GM19099 (cell line): ENCODE data around the gene MAPKAP1.

ENCODE experiments used
- POLR2A ChIP-seq: IDR thresholded peaks from 3 replicates; pipeline ENCODE4 v1.6.1; 2011; ENCODE audit warnings: low read depth; ENCODE audit not compliant: insufficient read length; ENCODE audit errors: extremely low read depth

MAPKAP1 gene

DNA sequence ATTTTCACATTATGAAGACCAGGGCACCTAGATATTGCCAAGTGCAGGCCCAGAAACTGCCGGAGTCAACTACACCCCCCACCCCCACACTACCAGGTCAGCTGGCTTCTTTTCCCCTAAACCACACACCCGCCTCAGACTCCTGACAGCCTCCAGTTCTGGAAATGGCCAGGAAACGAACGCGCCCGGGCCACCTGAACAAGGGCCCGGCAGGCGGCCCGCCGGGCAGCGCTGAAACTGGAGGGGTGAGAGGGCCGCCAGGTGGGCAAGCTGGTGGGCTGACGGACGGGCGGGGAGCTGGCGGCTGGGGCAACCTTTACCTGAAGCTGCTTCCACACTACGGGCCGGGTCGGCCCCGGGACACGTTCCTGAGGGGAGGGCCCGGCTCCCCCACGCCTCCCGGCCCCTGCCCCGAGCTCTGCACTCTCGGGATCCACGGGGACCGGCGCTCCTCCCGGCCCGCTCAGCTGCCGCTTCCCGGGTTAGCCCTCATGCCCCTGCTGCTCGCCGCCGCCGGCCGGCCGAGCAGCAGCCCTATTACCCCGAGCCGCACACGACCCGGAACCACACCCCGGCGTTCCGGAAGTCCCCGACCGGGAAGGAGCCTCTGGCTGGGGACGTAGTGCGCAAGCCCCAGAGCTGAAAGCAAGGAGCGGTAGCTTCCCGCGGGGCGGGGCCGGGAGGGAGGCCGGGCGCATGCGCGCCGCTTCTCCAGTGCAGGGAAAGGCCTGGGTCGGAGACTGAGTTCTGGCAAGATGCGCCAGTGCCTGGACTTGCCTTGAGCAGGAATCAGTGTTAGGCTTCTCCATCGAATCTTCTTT lies at the start of gene MAPKAP1:
TSS of gene MAPKAP1 (minus strand) at position 558 of the 821 bp plus-strand sequence. CDS start 34,634 bp downstream, outside the sequence.
- TF ChIP-seq POLR2A: peak; percentile 95

DNA sequence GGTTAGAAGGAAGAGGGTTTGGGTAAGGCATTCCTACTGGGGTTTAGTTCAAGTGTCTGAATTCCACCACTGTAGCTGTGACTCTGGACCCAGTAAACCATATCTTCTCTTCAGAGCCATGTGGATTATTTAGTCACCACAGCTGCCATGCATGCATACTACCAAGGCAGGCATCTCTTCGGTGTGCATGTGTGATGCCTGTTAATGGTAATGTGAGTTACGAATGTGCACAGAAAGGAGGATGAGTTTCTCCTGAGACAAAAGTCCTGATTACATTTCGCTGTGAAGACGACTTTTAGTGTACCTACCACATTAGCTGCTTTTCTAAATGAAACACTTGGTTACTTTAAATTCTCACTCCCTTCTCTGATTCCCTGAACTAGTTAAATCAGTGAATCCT lies 49.5 kb upstream of the MAPKAP1 start:
- no peak for TF ChIP-seq POLR2A

DNA sequence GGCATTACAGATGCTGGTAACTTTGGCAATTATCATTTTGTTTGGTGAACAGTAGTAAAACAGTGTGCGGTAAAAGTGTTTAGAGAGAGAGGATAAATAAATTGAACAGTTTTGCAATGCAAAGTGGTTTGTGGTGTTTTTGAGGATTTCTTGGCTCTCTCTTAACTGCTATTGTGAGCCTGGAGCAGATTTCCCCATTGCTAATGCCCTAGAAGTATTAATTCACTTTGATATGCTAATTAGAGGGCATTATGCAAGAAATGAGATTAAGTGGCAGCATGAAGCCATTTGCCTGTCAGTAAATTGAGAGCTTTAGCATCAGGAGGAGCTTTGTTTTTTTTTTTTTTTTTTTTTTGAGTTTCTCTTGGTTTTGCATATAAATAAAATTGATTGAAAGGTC lies 48.3 kb upstream of the MAPKAP1 start:
- TF ChIP-seq POLR2A: no peak

DNA sequence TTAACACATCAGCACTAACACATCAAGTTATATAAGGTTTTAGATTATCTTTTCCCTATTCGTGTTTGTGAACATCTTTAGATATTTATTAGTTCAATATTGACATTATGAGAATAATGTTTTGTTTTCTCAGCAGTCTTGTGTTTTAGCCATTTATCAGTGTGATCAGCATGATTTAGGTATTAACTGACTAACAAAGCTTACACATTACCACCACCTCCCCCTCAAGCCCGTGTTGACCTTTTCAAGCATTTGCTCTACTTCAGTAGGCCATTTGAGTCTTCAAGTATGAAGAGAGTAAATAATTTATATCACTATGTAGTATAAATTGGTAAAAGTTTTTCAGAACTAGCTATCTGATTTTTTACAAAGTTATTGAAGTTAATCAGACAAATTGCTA lies 47.1 kb upstream of the MAPKAP1 start:
- TF ChIP-seq POLR2A: no peak

DNA sequence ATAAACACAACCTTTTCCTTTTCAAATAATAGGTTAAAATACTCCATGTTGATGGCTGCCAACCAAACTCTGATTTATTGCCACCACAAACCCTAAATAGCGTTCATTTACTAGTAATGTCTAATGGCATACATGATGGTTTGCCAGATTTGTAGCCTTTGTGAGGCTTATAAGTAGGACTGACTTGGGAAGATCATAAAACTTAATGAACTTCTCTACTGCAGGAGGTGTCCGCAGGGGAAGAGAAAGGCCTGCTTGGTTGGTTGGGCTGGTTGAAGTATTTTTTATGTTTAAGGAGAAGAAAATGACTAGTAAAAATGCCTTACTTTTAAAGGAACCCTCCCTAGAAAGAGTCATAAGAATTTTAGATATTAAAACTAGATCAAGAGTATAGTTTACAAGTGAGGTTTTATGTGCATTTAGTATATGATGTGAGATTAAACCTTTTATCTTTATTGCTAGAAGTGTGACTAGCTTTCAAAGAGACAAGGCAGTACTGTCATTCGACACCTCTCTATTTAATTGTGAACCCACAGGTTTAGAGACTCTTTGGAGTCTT lies 45.1 kb upstream of the MAPKAP1 start:
- TF ChIP-seq POLR2A: no peak

DNA sequence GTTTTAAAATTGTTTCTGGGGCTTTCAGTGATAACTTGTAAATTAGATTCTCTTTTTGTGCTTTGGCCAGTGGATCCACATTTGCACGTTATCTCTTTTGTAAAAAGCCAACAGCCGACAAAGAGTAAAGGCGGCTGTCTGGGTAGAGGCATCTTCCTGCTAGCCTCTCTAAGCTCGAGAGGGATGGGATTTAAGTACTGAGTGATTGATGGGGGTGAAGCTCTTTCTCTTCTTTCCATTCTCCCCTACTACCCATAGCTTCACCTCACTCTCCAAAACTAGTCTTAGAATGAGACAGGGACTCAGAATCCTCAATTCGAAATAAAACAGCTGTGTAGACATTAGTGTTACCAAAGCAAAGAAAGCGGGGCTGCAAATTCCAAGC lies 43.6 kb upstream of the MAPKAP1 start:
- TF ChIP-seq POLR2A: no peak

DNA sequence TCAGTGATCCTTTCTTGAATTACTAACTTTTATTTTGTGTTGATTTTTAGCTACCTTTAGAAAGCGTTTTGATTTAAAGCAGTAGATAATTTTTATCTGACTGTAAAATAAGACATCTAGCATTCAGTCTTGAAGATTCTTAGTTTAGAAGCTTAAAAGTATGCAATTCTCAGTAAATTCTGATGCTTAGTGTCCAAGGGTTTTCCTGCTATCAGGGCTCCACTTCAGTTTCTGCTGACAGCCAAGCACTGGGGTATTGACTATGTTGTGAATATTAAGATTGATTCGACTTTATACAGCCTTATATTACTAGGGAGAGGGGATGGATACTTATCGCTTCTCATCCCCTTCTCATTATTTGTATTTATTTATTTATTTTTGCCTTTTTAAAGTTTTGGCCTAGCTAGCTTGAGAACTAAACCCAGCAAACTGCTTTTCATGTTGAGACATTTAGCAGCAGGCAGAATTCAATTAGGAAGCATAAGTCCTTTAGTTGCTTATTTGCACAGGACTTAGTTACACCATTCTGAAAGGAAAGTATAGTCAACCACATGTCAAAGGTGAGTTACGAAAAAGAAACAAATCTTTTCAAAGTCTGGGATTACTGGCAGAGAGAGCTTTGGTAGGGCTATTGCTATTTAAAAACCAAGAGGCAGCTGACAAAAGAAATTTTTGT lies 43.1 kb upstream of the MAPKAP1 start:
- TF ChIP-seq POLR2A: no peak

DNA sequence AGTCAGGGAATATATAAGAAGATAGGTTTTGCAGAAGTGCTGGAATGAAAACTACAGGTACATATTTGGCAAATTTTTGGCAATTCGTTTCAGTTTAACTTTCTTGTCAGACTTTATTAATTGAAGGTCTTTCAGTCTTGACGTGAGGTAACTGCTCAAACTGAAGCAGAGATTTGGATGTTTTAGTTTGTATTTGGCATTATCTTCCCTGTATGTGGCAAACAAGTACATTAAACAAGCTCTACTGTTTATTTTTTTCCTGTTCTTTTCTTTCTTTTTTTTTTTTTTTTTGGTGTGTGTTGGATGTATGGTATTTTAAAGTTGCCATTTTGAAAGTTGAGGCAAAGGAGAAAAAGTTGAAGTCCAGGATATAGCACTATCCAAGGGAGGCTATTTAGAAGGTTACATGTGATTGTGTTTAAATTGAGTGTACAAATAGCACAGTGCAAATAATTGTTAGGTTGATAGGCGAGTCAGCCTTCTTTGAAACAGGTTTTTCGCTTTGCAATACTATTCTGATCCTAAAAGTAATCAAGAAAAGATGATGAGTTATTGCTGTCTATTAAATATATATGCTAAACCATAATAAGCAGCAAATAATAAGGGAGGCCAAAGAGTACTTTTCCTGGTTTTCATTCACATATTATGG lies 42.4 kb upstream of the MAPKAP1 start:
- TF ChIP-seq POLR2A: no peak

DNA sequence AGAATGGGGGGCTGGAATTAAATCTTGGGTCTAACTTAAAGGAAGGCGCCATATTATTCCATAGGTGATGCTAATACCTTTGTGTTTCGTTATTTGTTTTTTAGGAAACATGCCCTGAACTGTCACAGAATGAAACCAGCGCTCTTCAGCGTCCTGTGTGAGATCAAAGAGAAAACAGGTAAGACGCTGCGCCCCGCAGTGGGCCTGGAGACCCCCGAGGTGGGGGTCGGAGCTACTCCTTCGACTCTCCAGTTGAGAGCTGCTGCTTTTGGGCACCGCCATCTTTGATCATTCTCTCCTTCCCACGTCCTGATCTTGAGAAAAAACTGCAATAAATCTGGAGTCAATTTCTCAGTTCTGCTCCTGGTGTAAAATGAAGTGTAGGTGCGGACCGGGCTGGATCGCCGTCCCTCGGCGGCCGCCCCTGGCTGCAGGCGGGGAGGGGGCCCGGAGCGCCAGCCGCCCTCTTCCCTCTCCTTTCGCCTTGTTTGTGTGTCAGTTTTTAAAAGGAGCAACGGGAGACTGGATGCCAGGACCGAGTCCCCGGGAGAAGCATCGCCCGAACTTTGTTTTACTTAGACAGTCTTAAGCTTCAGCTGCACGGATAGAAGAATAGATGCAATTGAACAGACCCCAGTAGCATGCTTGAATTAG lies 41.6 kb upstream of the MAPKAP1 start:
- TF ChIP-seq POLR2A: no peak

DNA sequence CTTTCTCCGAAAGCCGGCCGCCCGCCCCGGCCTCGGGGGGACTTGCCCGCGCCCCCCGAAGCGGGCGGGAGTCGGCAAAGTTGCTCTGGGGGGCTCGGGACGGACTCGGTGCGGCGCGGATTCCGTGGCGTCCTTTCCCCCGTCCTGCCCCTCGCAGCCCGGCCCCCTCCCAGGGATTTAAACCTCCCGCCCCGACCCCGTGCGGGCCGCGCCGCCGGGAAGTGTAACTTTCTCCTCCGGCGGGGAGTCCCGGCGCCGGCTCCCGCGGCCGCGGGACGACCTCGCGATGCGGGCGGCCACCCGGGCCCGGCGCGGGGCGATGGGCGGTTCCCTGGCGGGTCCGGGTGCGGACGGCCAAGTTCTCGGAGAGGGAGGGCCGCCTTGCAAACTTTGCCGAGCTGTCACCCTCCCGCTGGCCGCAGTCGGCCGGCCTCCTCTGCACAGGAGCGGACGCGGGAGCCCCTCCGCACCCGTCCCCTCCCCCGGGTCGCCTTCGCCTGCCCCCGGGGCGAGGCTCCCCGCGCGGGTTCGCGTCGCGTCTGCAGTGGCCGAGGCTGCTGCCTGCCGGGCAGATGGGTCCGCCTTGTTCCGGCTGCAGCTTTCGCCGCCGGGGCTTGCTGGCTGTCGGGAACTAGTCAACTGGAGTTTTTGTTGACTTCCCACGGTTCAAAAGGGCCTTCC lies 40.9 kb upstream of the MAPKAP1 start:
- TF ChIP-seq POLR2A: peak; percentile 30

DNA sequence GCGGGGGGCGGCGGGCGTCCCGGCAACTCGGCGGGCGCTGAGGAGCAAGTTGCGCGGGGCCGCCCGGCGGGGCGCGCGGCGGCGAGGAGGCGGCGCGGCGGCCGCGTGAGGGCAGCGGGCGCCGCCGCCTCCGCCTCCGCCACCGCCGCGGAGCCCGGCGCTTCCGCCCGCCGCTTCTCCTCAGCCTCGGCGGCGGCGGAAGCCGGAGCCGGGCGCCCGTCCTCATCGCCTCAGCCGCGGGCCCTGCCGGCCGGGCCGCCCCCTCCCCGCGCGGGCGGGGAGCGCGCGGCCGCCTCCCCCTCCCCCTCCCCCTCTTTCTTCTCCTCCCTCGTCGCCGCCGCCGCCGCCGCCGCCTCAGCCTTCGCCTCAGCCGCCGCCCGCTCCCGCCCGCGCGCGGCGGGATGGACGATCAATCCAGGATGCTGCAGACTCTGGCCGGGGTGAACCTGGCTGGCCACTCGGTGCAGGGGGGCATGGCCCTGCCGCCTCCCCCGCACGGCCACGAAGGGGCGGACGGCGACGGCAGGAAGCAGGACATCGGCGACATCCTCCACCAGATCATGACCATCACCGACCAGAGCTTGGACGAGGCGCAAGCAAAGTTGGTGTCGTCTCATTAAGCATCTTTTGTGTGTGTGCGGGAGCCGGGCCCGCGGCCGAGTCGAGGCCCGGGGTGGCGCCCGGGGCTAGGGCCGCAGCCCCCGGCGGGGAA lies 40.2 kb upstream of the MAPKAP1 start, which contains the start of gene PBX3:
TSS of gene PBX3 (plus strand) at position 321 of the 712 bp plus-strand sequence.
- peak; percentile 49 for TF ChIP-seq POLR2A

DNA sequence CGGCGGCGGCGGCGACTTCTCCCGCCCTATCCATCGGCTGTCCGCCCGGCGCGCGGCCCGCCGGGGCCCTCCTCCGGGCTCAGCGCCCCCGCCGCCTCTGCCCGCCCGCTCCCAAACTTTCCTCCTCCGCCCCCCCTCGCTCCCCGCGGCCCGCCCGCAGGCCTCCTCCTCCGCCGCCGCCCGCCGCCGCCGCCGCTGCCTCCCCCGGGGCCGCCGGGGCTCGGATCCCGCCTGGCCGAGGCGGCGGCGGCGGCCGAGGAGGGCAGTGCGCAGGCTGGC lies 39.7 kb upstream of the MAPKAP1 start:
- no peak for TF ChIP-seq POLR2A

DNA sequence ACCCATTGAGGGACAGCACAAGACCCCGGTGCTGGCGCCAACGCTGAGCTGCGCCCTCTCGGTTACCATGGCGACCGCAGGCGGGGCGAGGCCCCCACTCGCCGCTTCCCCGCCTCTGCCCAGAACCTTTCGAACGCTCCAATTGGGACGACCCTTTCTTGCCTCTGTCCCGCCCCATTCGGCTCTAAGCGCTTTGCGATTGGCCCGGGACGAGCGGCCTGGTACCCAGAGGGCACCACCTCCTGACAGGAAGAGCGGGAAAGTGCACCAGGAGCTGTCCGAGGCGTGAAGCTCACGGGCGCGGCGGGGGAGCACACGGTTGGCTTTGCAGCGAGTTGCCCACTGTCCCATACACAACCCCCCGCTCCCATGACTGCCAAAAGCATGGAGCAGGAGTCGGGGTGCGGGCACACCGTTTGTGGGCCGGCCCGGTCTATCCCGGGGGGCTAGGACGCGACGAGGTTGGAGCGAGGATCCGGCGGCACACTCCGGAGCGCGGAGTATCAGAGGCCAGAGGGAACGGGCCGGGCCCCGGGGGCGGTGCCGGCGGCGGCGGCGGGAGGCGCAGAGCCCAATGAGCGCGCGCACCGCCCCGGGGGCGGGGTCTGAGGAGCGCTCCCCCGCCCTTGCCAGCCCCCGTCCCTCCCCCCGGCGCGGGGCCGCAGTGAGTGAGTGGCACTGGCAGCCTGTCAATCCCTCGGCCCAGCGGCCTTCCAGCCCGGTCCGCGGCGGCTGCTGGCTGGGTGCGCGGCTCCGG lies 39.2 kb upstream of the MAPKAP1 start:
- TF ChIP-seq POLR2A: peak; percentile 82

DNA sequence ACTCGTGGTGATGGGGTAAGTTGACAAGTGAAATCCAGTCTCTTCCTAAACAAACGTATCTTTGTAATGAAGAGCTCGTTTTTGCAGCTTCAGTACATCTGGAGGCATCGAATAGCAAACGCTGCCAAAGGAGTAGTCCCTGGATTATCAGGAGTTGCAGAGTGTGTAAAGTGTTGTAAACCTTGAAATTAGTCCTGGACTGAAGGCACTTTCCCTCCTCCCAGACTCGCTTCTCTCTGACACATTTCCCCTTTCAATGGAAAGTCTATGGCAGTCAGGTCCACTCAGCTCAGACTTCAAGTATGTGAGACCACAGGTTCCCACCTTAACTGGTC lies 38.6 kb upstream of the MAPKAP1 start:
- no peak for TF ChIP-seq POLR2A

DNA sequence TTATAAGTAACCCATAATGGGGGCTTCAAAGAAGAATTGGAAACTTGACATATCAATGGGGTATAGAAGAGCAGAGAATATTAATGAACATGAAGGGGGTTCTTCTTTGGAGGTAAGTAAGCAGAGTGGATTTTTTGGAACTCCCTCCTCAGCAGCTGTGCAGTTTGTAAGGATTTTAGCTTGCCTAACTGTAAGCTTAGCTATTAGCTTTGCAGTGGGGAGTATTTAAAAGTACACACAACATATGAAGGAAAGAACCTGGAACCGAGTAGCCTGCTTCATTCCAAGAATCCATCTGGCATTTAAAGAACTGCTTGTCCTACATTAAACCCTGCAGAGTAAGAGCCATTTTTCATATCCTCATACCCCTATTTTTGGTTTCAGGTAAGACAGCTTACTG lies 38.0 kb upstream of the MAPKAP1 start:
- TF ChIP-seq POLR2A: no peak
